Measurements from ENCODE around the gene TBC1D21.

Gene TBC1D21, protein sequence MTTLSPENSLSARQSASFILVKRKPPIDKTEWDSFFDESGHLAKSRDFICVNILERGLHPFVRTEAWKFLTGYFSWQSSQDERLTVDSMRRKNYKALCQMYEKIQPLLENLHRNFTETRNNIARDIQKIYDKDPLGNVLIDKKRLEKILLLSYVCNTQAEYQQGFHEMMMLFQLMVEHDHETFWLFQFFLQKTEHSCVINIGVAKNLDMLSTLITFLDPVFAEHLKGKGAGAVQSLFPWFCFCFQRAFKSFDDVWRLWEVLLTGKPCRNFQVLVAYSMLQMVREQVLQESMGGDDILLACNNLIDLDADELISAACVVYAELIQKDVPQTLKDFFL

GRCh38 chr15:73873456-73873855 is at the start of gene TBC1D21:
TSS of gene TBC1D21 (plus strand) at chr15:73873564. CDS start at chr15:73873710, 146 bp downstream.
- no peak for DNase-seq (ENCODE audit: low read depth, low spot score)

DNA sequence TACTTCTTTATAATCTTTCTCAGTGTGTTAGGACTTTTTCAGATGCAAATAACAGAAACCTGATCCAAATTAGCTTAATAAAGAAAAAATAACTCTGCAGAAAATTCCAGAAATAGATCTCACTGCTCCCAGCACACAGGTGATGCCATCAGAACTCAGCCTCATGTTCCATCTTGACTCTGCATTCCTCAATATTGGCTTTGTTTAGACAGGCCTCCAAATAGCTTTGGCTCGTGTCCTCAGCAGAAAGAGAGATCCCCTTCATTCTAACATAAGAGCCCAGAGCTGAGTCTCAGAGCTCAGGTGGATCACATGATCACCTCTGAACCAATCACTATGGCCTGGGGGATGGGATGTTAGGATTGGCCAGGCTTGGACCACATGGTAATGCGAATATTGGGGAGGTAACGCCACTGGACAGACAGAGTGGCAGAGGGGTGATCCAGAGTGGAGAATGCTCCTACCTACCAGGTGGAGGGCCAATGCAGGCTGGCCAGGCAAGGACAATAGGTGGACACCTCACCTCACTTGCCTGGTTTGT is 46.6 kb upstream of the TBC1D21 start:
- no peak for DNase-seq (ENCODE audit: low read depth, low spot score)

DNA sequence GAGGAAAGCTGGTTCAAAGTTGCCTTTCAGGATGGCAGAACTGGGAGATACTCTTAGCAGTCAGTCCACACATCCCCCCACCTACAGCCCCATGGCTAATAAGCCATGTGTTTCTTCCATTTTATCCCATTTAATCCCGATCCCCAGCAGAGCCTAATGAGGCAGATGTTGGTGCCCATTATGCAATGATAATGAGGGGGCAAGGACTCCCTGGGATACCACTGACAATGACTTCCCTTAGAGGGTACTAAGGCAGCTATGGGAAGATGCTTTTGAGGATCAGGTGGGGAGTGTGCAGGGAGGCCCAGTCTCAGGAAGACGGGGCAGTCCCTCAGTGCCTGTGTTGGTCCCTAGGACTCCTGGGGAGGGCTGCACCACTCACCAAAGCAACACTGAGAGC is 43.8 kb upstream of the TBC1D21 start:
- DNase-seq (ENCODE audit: low read depth, low spot score) = no peak

- no peak for DNase-seq (ENCODE audit: low read depth, low spot score)
Observed at GRCh38 chr15:73832657-73833056, 40.7 kb upstream of the TBC1D21 start.

GRCh38 chr15:73836845-73837244 is 36.5 kb upstream of the TBC1D21 start:
- DNase-seq (ENCODE audit: low read depth, low spot score) = no peak

GRCh38 chr15:73838831-73839426 is 34.4 kb upstream of the TBC1D21 start:
- DNase-seq (ENCODE audit: low read depth, low spot score) = no peak

DNA sequence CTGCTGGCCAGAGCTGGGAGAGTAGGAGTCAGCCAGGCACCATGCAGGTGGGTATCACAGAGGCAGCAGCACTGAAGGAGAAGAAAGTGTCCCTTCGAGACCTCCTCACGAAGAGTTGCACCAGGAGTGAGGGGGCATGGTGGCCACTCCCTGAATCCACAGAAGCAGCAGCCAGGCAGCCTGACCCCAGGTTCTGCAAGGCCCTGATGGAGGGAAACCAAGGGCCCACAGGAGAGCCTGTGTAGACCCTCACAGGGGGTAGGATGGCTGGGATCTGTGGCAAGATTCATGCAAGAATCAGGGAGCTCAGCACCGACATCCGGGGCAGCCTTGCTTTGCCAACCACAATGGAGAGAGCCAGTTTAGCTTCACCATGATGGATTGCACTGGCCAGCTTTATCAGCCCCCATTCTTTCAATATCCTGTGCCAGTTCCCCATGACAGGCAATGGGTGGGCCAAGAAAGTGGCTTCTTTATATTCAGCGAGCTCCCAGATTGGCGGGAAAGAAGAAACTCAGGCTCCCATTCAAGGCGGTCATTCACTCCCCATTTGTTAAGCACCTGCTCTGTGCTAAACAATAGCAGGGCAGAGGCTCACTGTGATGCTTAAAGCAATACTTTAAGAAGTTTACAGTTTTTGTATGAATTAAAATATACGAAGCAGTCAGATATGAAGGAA is 33.5 kb upstream of the TBC1D21 start:
- no peak for DNase-seq (ENCODE audit: low read depth, low spot score)

DNA sequence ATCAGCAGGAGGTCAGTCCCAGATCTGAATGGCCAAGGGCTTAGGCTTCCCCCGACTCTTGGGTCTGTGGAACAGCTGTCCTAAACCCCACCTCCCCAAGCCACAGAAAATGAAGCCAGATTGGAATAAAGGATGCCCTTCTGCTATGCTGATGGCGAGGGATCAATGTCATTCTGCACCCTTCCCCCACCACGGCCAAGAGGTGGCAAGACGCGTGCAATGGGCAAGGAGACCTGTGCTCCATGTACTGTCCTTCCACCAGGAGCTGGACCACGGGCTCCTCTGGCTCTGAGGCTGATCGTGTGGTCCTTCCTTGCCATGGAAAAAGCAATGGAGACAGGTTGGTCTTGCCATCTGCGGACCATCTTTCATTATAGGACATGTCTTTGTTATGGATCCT is 32.6 kb upstream of the TBC1D21 start:
- DNase-seq (ENCODE audit: low read depth, low spot score) = no peak

GRCh38 chr15:73841756-73842725 is 31.3 kb upstream of the TBC1D21 start:
- no peak for DNase-seq (ENCODE audit: low read depth, low spot score)

DNA sequence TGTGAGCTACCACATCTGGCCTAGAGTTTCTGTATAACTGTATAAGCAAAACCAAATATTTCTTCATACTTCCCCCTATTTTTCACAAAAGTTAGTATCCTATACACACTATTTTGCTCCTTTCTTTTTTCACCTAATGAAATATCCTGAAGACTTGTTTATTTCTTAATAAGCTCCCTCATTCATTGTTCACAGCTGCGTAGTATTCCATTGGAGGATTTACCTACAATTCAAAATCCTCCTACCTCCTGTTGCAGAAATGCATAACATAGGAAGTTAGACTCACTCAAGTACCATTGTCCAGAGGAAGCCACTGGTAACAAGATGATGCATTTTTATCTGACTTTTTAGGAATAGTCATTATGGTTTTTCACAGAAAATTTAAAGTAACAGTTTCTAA is 29.6 kb upstream of the TBC1D21 start:
- DNase-seq (ENCODE audit: low read depth, low spot score) = no peak

DNA sequence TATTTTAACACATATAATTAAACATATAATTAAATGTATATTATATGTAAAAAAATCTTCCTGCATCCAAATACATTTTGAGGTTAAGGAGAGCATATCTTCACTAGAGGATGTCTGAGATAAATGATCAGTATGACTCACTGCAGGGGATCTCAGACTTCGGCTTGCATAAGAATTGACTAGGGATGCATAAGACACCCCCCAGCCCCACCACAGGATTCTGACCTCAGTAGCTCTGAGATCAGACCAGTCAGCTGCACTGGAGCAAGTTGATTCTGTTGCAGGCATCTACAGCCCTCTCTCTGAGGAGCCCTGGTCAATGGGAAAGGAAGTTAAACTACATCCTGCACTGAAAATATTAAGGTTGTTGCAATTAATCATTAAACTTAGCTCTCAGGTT is 29.0 kb upstream of the TBC1D21 start:
- DNase-seq (ENCODE audit: low read depth, low spot score) = no peak

- DNase-seq (ENCODE audit: low read depth, low spot score) = no peak
Observed at GRCh38 chr15:73845507-73845906, 27.9 kb upstream of the TBC1D21 start.

DNA sequence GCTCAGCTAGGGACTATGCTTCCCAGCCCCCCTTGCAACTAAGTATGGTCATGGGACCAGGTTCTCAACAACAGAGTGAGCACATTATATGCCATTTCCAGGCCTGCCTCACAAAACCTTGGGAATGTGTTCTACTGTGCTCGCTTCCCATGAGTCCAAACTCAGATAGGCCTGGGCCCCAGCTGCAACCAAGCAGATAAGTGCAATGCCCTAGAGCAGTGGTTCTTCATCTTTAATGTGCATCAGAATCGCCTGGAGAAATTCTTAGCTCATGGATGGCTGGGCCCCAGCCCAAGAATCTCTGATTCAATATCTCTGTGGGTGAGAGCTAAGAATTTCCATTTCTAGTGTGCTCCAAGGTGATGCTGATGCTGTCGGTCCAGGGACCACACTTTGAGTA is 27.5 kb upstream of the TBC1D21 start:
- no peak for DNase-seq (ENCODE audit: low read depth, low spot score)

- no peak for DNase-seq (ENCODE audit: low read depth, low spot score)
Observed at GRCh38 chr15:73849641-73850040, 23.7 kb upstream of the TBC1D21 start.

- DNase-seq (ENCODE audit: low read depth, low spot score) = no peak
Observed at GRCh38 chr15:73850228-73850627, 23.1 kb upstream of the TBC1D21 start.

DNA sequence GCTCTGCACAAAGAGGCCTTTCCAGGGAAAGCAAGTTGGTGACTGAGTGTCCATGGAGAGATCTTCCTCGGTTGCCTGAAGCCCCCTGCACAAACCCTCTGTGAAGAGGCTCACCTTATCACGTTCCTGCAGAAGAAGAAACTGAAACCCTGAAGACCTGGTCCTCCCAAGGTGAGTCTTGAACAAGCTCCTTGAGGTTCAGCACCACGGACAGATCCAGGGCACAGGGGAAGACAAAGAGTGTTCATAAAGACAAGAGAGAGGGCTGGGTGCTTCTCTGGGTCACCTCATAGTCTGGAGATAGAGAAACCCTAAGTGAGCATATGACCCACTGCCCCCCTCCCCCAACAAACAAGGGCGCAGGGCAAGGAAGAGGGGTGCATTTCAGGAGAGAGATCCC is 21.7 kb upstream of the TBC1D21 start:
- peak; percentile 48 for DNase-seq (ENCODE audit: low read depth, low spot score)

DNA sequence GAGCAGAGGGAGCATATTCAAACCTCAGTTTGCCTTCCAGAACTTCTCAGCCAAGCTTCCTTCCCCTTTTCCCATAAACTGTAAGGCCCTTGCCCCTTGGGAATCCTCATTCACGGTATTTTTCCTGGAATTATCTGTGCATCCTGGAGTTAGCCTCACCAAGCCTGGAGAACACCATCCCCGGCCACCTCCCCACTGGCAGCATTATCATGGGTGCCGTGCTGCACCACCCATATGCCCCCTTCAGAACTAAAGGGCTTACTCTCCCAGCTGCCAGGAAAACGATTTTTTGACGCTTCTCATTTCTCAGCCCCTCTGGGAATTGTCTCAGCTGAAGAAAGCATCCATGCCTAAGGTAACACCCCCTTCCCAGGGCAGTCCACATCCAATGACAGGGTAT is 20.9 kb upstream of the TBC1D21 start:
- no peak for DNase-seq (ENCODE audit: low read depth, low spot score)

GRCh38 chr15:73854265-73854664 is 19.1 kb upstream of the TBC1D21 start:
- DNase-seq (ENCODE audit: low read depth, low spot score) = no peak

DNA sequence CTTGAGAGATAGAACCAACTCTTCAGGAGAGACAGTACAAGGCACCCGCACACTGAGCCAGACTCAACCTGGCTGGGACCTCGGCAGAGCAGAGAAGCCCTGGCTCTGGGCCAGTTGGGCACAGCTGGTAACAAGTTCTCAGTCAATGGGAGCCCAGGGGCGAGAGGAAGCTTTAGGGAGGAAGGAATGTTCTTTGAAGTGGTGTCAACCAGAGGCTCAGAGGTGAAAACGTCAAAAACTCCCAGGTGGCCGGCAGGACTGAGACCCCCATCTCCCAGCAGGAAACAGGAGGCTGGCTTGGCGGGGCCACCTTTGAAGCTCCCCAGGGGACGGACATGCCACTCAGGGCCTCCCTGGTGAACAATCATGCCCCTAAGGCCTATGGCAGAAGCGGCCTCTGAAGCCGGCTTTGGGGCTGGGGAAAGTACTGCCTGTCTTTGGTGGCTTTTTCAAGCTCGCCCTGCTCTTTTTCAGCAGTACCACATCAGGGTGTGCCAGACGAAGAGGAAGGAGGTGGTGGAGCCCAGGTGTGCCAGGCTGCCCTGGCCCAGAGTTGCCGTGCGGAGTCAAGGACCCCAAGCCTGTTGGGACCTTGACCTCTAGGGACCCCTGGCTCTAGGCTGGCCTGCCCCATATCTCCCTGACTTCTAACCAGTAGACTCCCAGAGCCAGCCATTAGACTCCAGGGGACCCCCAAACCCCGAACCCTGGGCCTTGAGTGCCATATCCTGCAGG is 16.7 kb upstream of the TBC1D21 start:
- no peak for DNase-seq (ENCODE audit: low read depth, low spot score)

GRCh38 chr15:73857193-73857920 is 16.0 kb upstream of the TBC1D21 start:
- DNase-seq (ENCODE audit: low read depth, low spot score) = no peak
